Neural cell (in vitro differentiated cells): ENCODE data around the gene PDCD4. TPM values are rescaled to one million over a fixed set of nuclear protein-coding genes. Genes with fewer than 3 reads are reported as not detected.

ENCODE experiments used
- H2AFZ ChIP-seq: fragments of 200-600, 300-800 bp; sonication (generic), shearing (Covaris generic); 2 replicates; pipeline ENCODE4 v1.6.0; 2014; ENCODE audit warnings: low read depth, mild to moderate bottlenecking, antibody characterized with exemption, low read length, moderate library complexity
- H3F3A ChIP-seq: fragments of 200-600 bp; shearing (Covaris generic); 2 replicates; pipeline ENCODE4 v1.6.1; 2016; ENCODE audit warnings: mild to moderate bottlenecking, moderate library complexity, mixed read lengths, antibody characterized with exemption, low read length; ENCODE audit not compliant: insufficient read depth, poor library complexity, severe bottlenecking
- H3K27ac ChIP-seq: fragments of 200-600, 300-800 bp; sonication (generic), shearing (Covaris generic); 2 replicates; pipeline ENCODE4 v1.5.1; 2014; ENCODE audit warnings: mild to moderate bottlenecking, low read length, moderate library complexity
- H3K27me3 ChIP-seq: fragments of 300-800, 200-600 bp; sonication (generic), shearing (Covaris generic); 2 replicates; pipeline ENCODE4 v1.6.0; 2014; ENCODE audit warnings: mild to moderate bottlenecking, low read depth, low read length, moderate library complexity; ENCODE audit not compliant: insufficient read depth
- H3K36me3 ChIP-seq: fragments of 300-800, 200-600 bp; sonication (generic), shearing (Covaris generic); 2 replicates; pipeline ENCODE4 v1.5.1; 2014; ENCODE audit warnings: mild to moderate bottlenecking, antibody characterized with exemption, low read length, moderate library complexity; ENCODE audit not compliant: insufficient read depth
- H3K4me2 ChIP-seq: fragments of 300-800, 200-600 bp; sonication (generic), shearing (Covaris generic); 2 replicates; pipeline ENCODE4 v1.6.0; 2014; ENCODE audit warnings: mild to moderate bottlenecking, low read length
- H3K4me3 ChIP-seq: fragments of 300-800, 200-600 bp; sonication (generic), shearing (Covaris generic); 2 replicates; pipeline ENCODE4 v1.5.1; 2014; ENCODE audit warnings: mild to moderate bottlenecking, low read length, moderate library complexity
- H3K79me2 ChIP-seq: fragments of 200-600 bp; shearing (Covaris generic); replicated peaks from 2 replicates; pipeline ENCODE4 v1.6.0; 2014; ENCODE audit warnings: mild to moderate bottlenecking, low read length, moderate library complexity; ENCODE audit not compliant: insufficient read depth
- H3K9ac ChIP-seq: fragments of 300-800, 200-600 bp; sonication (generic), shearing (Covaris generic); 2 replicates; pipeline ENCODE4 v1.6.1; 2016; ENCODE audit warnings: mild to moderate bottlenecking, low read length, mixed read lengths
- H3K9me2 ChIP-seq: fragments of 200-600 bp; shearing (Covaris generic); 2 replicates; pipeline ENCODE4 v1.6.1; 2016; ENCODE audit warnings: mild to moderate bottlenecking, low read length, mixed read lengths; ENCODE audit not compliant: insufficient read depth
- H3K9me3 ChIP-seq: fragments of 200-600, 300-800 bp; sonication (generic), shearing (Covaris generic); 2 replicates; pipeline ENCODE4 v1.6.1; 2016; ENCODE audit warnings: mild to moderate bottlenecking, mixed run types, low read length, moderate library complexity, mixed read lengths
- H4K20me1 ChIP-seq: fragments of 200-600 bp; shearing (Covaris generic); 2 replicates; pipeline ENCODE4 v1.6.1; 2016; ENCODE audit warnings: mild to moderate bottlenecking, mixed run types; ENCODE audit not compliant: insufficient read depth
- EP300 ChIP-seq: fragments of 450-650 bp; conservative IDR thresholded peaks from 2 replicates; pipeline ENCODE4 v1.6.1; 2014; ENCODE audit warnings: antibody characterized with exemption, mild to moderate bottlenecking, moderate library complexity; ENCODE audit not compliant: poor library complexity, severe bottlenecking
- EZH2 ChIP-seq: fragments of 200-600, 300-800 bp; shearing (Covaris generic), sonication (generic); IDR thresholded peaks from 2 replicates; pipeline ENCODE4 v1.6.1; 2014; ENCODE audit warnings: antibody characterized with exemption, low read length, borderline replicate concordance, mild to moderate bottlenecking; ENCODE audit not compliant: insufficient read depth, poor library complexity, severe bottlenecking
- MXI1 ChIP-seq: fragments of 450-650 bp; conservative IDR thresholded peaks from 2 replicates; pipeline ENCODE4 v1.6.1; 2014; ENCODE audit warnings: antibody characterized with exemption, mild to moderate bottlenecking; ENCODE audit not compliant: poor library complexity, severe bottlenecking
- POLR2AphosphoS5 ChIP-seq: IDR thresholded peaks from 2 replicates; pipeline ENCODE4 v1.6.1; 2012
- RAD21 ChIP-seq: fragments of 450-650 bp; conservative IDR thresholded peaks from 2 replicates; pipeline ENCODE4 v1.6.1; 2014; ENCODE audit warnings: antibody characterized with exemption, mild to moderate bottlenecking, moderate library complexity
- SMC3 ChIP-seq: fragments of 450-650 bp; conservative IDR thresholded peaks from 2 replicates; pipeline ENCODE4 v1.6.1; 2014; ENCODE audit warnings: antibody characterized with exemption, mild to moderate bottlenecking, moderate library complexity; ENCODE audit not compliant: poor library complexity
- TAF1 ChIP-seq: IDR thresholded peaks from 2 replicates; pipeline ENCODE4 v1.6.1; 2012; ENCODE audit warnings: low read depth
- polyA plus RNA-seq: library from polyadenylated mRNA; depleted of rRNA; stranded (reverse); fragments of >200 nt; gene quantifications from 2 replicates; pipeline ENCODE4 v1.2.3, GENCODE V29; 2014
- TF ChIP-seq, protein P1 (sequence below): IDR thresholded peaks from 2 replicates; pipeline ENCODE4 v1.6.1; 2012; ENCODE audit warnings: borderline replicate concordance
- TF ChIP-seq, protein P2 (sequence below): fragments of 450-650 bp; IDR thresholded peaks from 2 replicates; pipeline ENCODE4 v1.5.1; 2014; ENCODE audit warnings: antibody characterized with exemption, mild to moderate bottlenecking, moderate library complexity; ENCODE audit not compliant: poor library complexity, severe bottlenecking

Gene PDCD4
- polyA plus RNA-seq, 1 donor from 2014 or later: 83.5 TPM

DNA sequence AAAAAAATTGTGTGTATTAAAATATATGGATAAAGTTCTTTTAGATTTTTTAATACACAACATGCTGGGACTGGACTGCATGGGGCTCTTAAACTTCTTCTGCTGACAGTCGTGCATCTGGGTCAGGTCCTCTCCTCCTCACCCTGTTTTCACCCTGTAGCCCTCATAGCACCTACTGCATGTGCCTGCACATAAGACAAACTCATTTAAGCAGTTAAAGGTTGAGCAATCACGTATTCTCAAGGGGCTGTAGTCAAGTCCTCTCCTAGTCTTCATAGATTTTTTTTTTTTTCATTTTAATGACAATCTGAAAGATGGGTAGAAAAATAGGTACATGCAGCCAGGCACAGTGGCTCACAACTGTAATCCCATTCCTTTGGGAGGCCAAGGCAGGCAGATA is 23.6 kb upstream of the PDCD4 start:
- Histone ChIP-seq H4K20me1 (no peaks in the 10 kb centered on the region), H3K9me3 (no peaks in the 10 kb centered on the region), H3K27me3 (no peaks in the 10 kb centered on the region), H3K4me2 (no peak overlapping the region), H3K79me2 (no peaks in the 10 kb centered on the region), H3K4me3 (no peak overlapping the region), H3K9ac (no peak overlapping the region), H3K36me3 (no peaks in the 10 kb centered on the region), H3F3A (no peaks in the 10 kb centered on the region), H2AFZ (no peak overlapping the region), H3K27ac (no peak overlapping the region), H3K9me2 (no peaks in the 10 kb centered on the region)
- TF ChIP-seq EZH2: no peak

DNA sequence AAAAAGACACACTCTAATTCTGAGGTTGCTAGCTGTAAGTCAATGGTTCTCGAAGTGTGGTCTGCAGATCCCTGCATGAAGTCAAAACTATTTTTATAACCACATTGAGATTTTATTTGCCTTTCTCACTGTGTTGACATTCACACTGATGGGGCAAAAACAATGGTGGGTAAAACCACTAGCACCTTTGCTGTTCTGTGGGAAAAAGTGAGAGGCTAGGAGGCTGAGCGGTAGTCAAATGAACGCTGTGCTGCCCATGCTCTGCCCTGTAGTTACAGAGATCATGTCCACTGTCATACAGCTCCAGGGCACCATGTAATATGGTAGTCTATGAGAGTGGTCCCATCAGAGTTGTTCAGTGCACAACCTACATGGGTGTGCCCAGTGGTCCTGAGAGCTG is 21.6 kb upstream of the PDCD4 start:
- no peaks in the 10 kb centered on the region for H3K27me3 ChIP-seq
- H3F3A ChIP-seq: no peaks in the 10 kb centered on the region
- H4K20me1 ChIP-seq: no peaks in the 10 kb centered on the region
- H3K27ac ChIP-seq: no peak overlapping the region
- H3K4me3 ChIP-seq: no peak overlapping the region
- no peak overlapping the region for H3K9ac ChIP-seq
- TF ChIP-seq MXI1 (no peak), POLR2AphosphoS5 (no peak), TAF1 (no peak), SMC3 (no peak), EP300 (no peak), EZH2 (no peak), RAD21 (no peak)
- TF ChIP-seq, protein P1, sequence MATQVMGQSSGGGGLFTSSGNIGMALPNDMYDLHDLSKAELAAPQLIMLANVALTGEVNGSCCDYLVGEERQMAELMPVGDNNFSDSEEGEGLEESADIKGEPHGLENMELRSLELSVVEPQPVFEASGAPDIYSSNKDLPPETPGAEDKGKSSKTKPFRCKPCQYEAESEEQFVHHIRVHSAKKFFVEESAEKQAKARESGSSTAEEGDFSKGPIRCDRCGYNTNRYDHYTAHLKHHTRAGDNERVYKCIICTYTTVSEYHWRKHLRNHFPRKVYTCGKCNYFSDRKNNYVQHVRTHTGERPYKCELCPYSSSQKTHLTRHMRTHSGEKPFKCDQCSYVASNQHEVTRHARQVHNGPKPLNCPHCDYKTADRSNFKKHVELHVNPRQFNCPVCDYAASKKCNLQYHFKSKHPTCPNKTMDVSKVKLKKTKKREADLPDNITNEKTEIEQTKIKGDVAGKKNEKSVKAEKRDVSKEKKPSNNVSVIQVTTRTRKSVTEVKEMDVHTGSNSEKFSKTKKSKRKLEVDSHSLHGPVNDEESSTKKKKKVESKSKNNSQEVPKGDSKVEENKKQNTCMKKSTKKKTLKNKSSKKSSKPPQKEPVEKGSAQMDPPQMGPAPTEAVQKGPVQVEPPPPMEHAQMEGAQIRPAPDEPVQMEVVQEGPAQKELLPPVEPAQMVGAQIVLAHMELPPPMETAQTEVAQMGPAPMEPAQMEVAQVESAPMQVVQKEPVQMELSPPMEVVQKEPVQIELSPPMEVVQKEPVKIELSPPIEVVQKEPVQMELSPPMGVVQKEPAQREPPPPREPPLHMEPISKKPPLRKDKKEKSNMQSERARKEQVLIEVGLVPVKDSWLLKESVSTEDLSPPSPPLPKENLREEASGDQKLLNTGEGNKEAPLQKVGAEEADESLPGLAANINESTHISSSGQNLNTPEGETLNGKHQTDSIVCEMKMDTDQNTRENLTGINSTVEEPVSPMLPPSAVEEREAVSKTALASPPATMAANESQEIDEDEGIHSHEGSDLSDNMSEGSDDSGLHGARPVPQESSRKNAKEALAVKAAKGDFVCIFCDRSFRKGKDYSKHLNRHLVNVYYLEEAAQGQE: no peak
- TF ChIP-seq, protein P2, sequence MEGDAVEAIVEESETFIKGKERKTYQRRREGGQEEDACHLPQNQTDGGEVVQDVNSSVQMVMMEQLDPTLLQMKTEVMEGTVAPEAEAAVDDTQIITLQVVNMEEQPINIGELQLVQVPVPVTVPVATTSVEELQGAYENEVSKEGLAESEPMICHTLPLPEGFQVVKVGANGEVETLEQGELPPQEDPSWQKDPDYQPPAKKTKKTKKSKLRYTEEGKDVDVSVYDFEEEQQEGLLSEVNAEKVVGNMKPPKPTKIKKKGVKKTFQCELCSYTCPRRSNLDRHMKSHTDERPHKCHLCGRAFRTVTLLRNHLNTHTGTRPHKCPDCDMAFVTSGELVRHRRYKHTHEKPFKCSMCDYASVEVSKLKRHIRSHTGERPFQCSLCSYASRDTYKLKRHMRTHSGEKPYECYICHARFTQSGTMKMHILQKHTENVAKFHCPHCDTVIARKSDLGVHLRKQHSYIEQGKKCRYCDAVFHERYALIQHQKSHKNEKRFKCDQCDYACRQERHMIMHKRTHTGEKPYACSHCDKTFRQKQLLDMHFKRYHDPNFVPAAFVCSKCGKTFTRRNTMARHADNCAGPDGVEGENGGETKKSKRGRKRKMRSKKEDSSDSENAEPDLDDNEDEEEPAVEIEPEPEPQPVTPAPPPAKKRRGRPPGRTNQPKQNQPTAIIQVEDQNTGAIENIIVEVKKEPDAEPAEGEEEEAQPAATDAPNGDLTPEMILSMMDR: no peak
- H2AFZ ChIP-seq: no peak overlapping the region
- H3K4me2 ChIP-seq: no peak overlapping the region
- H3K79me2 ChIP-seq: no peaks in the 10 kb centered on the region
- H3K36me3 ChIP-seq: no peaks in the 10 kb centered on the region
- no peaks in the 10 kb centered on the region for H3K9me3 ChIP-seq
- no peaks in the 10 kb centered on the region for H3K9me2 ChIP-seq

DNA sequence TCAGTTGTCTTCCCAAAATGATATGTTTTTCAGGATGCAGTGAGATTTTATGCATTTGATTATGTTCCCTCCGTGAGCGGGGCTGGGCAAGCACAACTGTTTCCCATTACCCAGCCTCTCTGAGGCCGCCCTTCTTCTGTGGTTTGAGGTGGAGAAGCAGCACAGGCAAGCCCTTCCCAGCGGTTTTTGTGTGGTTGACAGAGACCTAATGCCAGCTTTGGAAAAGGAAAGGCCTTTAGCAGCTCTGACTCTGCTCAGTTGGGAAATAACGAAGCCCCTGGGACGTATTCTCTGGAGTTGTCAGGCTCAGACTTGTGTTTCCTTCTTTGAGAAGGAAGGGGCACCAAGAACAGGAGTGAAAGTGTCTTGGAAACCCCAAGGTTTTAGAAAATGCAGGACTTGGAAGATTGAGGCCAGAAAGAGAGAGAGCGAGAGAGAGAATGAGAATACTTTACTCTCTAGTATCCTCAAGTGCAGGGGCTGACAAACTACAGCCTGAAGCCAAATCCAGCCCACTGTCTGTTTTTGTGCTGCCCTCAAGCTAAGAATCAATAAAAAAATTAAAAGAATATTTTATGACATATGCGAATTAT is 20.6 kb upstream of the PDCD4 start:
- Histone ChIP-seq H3F3A (no peaks in the 10 kb centered on the region), H3K9me3 (no peaks in the 10 kb centered on the region), H3K27ac (no peak overlapping the region), H4K20me1 (no peaks in the 10 kb centered on the region), H3K36me3 (no peaks in the 10 kb centered on the region), H3K9me2 (no peaks in the 10 kb centered on the region), H3K79me2 (no peaks in the 10 kb centered on the region), H3K9ac (no peak overlapping the region), H3K4me2 (no peak overlapping the region), H3K27me3 (no peaks in the 10 kb centered on the region), H2AFZ (no peak overlapping the region), H3K4me3 (no peak overlapping the region)
- TF ChIP-seq, protein P1: no peak
- no peak for TF ChIP-seq RAD21
- TF ChIP-seq POLR2AphosphoS5: no peak
- TF ChIP-seq, protein P2: no peak
- no peak for TF ChIP-seq TAF1
